ENCODE measurements around the gene IGSF11. TPM values are rescaled to one million over a fixed set of nuclear protein-coding genes. Genes with fewer than 3 reads are reported as not detected.

IGSF11 gene
- total and polyA plus RNA-seq, 4 experiments from 2014 or later = 0.22 to 0.44 TPM; not detected in 2

DNA sequence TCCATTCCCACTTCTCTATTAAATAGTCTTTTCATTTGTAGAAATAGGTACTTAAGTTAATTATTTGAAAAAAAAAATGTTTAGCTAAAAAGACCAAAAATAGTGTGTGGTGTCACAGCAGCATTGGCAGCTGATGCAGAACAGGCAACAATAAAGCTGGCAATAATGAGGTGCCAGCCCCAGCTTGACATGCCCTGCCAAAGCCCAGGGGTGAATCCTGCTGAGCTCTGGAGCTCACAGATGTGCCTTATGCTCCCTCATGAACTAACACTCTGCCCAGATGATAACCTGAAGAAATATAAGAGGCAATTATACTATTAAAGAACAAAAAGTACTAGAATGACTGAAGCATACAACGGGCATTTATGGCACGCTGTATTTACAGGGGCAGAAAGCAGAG lies 63.8 kb downstream of the IGSF11 start:
- Histone ChIP-seq H3K27me3 (ENCODE audit: insufficient read depth, low read length) (no peaks in the 10 kb centered on the region), H3K4me3 (ENCODE audit: low read length in 2 of 2) (no peak overlapping the region), H3K9me3 (ENCODE audit: control insufficient read depth in 1 of 2, low read length in 2 of 2) (no peaks in the 10 kb centered on the region), H3K4me1 (ENCODE audit: insufficient read depth, low read length) (no peaks in the 10 kb centered on the region), H3K36me3 (ENCODE audit: insufficient read depth, low read length) (no peaks in the 10 kb centered on the region), H3K27ac (ENCODE audit: low read depth, low read length) (no peak overlapping the region)
- ChIA-PET POLR2A (ENCODE audit: partially characterized antibody) (interaction anchor here (0.7 kb wide), 1 partner anchor 9 kb away, joined by 3 read pairs; no protein-coding TSS in a partner anchor), CTCF (ENCODE audit: partially characterized antibody) (interaction anchor here (1.1 kb wide), 1 partner anchor 64 kb away, joined by 5 read pairs; the partner anchor contains the start of gene IGSF11)
- Mint-ChIP-seq H3K36me3 (no peaks in the 10 kb centered on the region), H3K27ac (peak overlapping the region in 1 of 7 donors; percentile 32), H3K27me3 (peaks cover 0 to 1% of the 10 kb centered on the region in 2 donors), H3K4me1 (peaks cover 0 to 7% (median 3%) of the 10 kb centered on the region in 4 donors), H3K9me3 (no peaks in the 10 kb centered on the region), H3K4me3 (no peak overlapping the region)
- intact Hi-C loops (cut with micrococcal nuclease) = no loop called here
- DNase-seq = no peak

GRCh38 chr3:118968640-118969039 lies 66.0 kb downstream of the IGSF11 start:
- Mint-ChIP-seq H3K36me3 (no peaks in the 10 kb centered on the region), H3K9me3 (no peaks in the 10 kb centered on the region), H3K27me3 (peaks cover 0 to 1% of the 10 kb centered on the region in 2 donors), H3K4me3 (no peak overlapping the region), H3K27ac (no peak overlapping the region), H3K4me1 (peaks cover 0 to 1% (median under 1%) of the 10 kb centered on the region in 4 donors)
- Histone ChIP-seq H3K36me3 (ENCODE audit: insufficient read depth, low read length) (no peaks in the 10 kb centered on the region), H3K9me3 (ENCODE audit: control insufficient read depth in 1 of 2, low read length in 2 of 2) (no peaks in the 10 kb centered on the region), H3K27ac (ENCODE audit: low read depth, low read length) (no peak overlapping the region), H3K27me3 (ENCODE audit: insufficient read depth, low read length) (no peaks in the 10 kb centered on the region), H3K4me1 (ENCODE audit: insufficient read depth, low read length) (no peaks in the 10 kb centered on the region), H3K4me3 (ENCODE audit: low read length in 2 of 2) (no peak overlapping the region)
- no peak for DNase-seq
- intact Hi-C loops (cut with micrococcal nuclease) = no loop called here
- ChIA-PET POLR2A (ENCODE audit: partially characterized antibody) (no interaction called here), CTCF (ENCODE audit: partially characterized antibody) (interaction anchor here (1.3 to 3.2 kb wide), 2 partner anchors 84 to 86 kb away, joined by 3 to 11 read pairs; no protein-coding TSS in a partner anchor)

DNA sequence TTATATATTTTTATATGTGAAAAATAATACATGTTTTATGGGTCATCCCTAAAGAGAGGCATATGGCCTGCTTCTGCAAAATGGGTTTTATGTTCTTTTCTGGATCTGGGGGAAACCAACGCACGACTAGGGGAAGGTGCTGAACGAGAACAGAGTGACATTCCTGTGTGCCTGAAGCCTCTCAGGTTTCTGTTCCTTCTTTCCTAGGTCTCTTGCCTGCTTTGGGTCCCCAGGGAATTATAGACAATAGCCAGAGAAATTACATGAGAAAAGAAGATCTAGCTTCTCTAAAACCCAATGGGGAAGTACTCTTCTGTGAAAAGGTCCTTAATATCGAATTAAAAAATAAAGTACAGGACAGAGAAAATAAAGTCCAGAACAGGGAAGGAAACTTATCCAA lies 66.5 kb downstream of the IGSF11 start:
- Histone ChIP-seq H3K4me1 (ENCODE audit: insufficient read depth, low read length) (no peaks in the 10 kb centered on the region), H3K27me3 (ENCODE audit: insufficient read depth, low read length) (no peaks in the 10 kb centered on the region), H3K4me3 (ENCODE audit: low read length in 2 of 2) (no peak overlapping the region), H3K36me3 (ENCODE audit: insufficient read depth, low read length) (no peaks in the 10 kb centered on the region), H3K27ac (ENCODE audit: low read depth, low read length) (no peak overlapping the region), H3K9me3 (ENCODE audit: control insufficient read depth in 1 of 2, low read length in 2 of 2) (no peaks in the 10 kb centered on the region)
- Mint-ChIP-seq H3K4me1 (peaks cover 0 to 1% (median 0%) of the 10 kb centered on the region in 4 donors), H3K4me3 (no peak overlapping the region), H3K27me3 (peaks cover 0 to 1% of the 10 kb centered on the region in 2 donors), H3K27ac (no peak overlapping the region), H3K9me3 (no peaks in the 10 kb centered on the region), H3K36me3 (no peaks in the 10 kb centered on the region)
- no peak for DNase-seq
- intact Hi-C loops (cut with micrococcal nuclease) = no loop called here
- CTCF ChIA-PET (ENCODE audit: partially characterized antibody) = interaction anchor here (1.3 to 3.2 kb wide), 3 partner anchors 66 to 86 kb away, joined by 3 to 11 read pairs (median 4); no protein-coding TSS in a partner anchor
- POLR2A ChIA-PET (ENCODE audit: partially characterized antibody) = no interaction called here

GRCh38 chr3:118966700-118967099 lies 67.9 kb downstream of the IGSF11 start:
- H3K9me3 Mint-ChIP-seq = peaks cover 0 to 2% (median 0%) of the 10 kb centered on the region in 8 donors
- DNase-seq = no peak
- H3K36me3 Mint-ChIP-seq = no peaks in the 10 kb centered on the region
- no peaks in the 10 kb centered on the region for H3K36me3 ChIP-seq (ENCODE audit: insufficient read depth, low read length)
- H3K27ac ChIP-seq (ENCODE audit: low read depth, low read length) = no peak overlapping the region
- no peaks in the 10 kb centered on the region for H3K27me3 ChIP-seq (ENCODE audit: insufficient read depth, low read length)
- ChIA-PET POLR2A (ENCODE audit: partially characterized antibody) (no interaction called here), CTCF (ENCODE audit: partially characterized antibody) (interaction anchor here (0.6 to 3.2 kb wide), 3 partner anchors 67 to 131 kb away, joined by 4 to 11 read pairs (median 4); no protein-coding TSS in a partner anchor)
- intact Hi-C loops (cut with micrococcal nuclease) = no loop called here
- peaks cover 0 to 1% of the 10 kb centered on the region in 2 donors for H3K27me3 Mint-ChIP-seq
- H3K27ac Mint-ChIP-seq = no peak overlapping the region
- H3K4me3 Mint-ChIP-seq = no peak overlapping the region
- peaks cover 0 to 1% (median 0%) of the 10 kb centered on the region in 4 donors for H3K4me1 Mint-ChIP-seq
- no peak overlapping the region for H3K4me3 ChIP-seq (ENCODE audit: low read length in 2 of 2)
- H3K9me3 ChIP-seq (ENCODE audit: control insufficient read depth in 1 of 2, low read length in 2 of 2) = no peaks in the 10 kb centered on the region
- no peaks in the 10 kb centered on the region for H3K4me1 ChIP-seq (ENCODE audit: insufficient read depth, low read length)

DNA sequence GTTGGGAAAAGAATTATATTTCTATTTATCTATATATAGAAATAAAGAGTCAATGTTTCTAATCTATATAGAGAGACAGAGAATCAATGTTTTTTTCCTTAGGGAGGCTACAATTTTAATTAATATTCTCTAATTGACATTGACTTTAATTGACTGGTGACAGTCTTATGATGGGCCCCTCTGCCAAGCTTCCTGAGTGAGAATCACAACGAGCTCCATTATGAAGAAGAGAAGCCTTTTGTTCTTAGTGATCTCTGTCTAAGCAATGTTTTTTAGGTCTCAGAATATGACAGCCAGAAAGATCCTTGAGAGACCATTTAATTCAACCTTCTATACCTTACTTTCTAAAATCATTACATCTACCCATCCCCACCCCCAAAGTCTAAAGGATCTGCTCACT lies 70.9 kb downstream of the IGSF11 start:
- H3K9me3 ChIP-seq (ENCODE audit: control insufficient read depth in 1 of 2, low read length in 2 of 2) = no peaks in the 10 kb centered on the region
- no peak overlapping the region for H3K4me3 ChIP-seq (ENCODE audit: low read length in 2 of 2)
- intact Hi-C loops (cut with micrococcal nuclease) = no loop called here
- H3K4me1 ChIP-seq (ENCODE audit: insufficient read depth, low read length) = no peaks in the 10 kb centered on the region
- peaks cover 0 to 2% (median 0%) of the 10 kb centered on the region in 8 donors for H3K9me3 Mint-ChIP-seq
- no peaks in the 10 kb centered on the region for H3K4me1 Mint-ChIP-seq
- H3K36me3 ChIP-seq (ENCODE audit: insufficient read depth, low read length) = no peaks in the 10 kb centered on the region
- no peak overlapping the region for H3K4me3 Mint-ChIP-seq
- ChIA-PET CTCF (ENCODE audit: partially characterized antibody) (no interaction called here), POLR2A (ENCODE audit: partially characterized antibody) (no interaction called here)
- H3K27me3 Mint-ChIP-seq = peaks cover 0 to 1% of the 10 kb centered on the region in 2 donors
- no peaks in the 10 kb centered on the region for H3K27me3 ChIP-seq (ENCODE audit: insufficient read depth, low read length)
- DNase-seq = no peak
- no peak overlapping the region for H3K27ac Mint-ChIP-seq
- H3K27ac ChIP-seq (ENCODE audit: low read depth, low read length) = no peak overlapping the region
- no peaks in the 10 kb centered on the region for H3K36me3 Mint-ChIP-seq

DNA sequence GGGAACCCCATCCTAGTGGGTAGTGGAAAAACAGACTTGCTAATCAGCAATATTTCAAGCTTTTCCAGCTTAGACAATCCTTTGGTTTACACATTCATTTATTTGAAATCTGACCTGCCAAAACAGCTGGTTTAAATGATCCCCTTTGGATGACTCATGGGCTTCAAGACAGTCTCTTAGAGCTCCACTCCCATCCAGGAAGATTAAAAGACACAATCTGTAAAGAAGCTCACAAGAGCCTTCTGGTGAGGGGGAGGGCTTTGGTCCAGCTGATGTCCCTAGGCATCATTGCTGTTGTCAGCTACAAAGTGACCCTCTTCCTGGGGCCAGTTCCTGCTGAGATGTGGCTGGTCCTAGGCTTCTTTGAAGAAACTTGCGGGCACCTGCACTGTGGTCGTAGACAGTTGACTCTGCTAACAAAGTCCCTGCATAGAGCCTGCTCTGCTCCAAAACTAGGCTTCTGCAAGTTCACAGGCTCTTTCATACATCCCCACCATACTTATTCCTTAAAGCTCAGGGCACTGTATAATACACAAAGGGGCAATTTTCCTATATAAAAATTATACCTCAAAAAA lies 73.7 kb downstream of the IGSF11 start:
- H3K27ac Mint-ChIP-seq = no peak overlapping the region
- H3K36me3 Mint-ChIP-seq = no peaks in the 10 kb centered on the region
- Histone ChIP-seq H3K4me3 (ENCODE audit: low read length in 2 of 2) (no peak overlapping the region), H3K36me3 (ENCODE audit: insufficient read depth, low read length) (no peaks in the 10 kb centered on the region), H3K27me3 (ENCODE audit: insufficient read depth, low read length) (no peaks in the 10 kb centered on the region), H3K4me1 (ENCODE audit: insufficient read depth, low read length) (peaks cover 19% of the 10 kb centered on the region), H3K27ac (ENCODE audit: low read depth, low read length) (no peak overlapping the region), H3K9me3 (ENCODE audit: control insufficient read depth in 1 of 2, low read length in 2 of 2) (no peaks in the 10 kb centered on the region)
- no peak overlapping the region for H3K4me3 Mint-ChIP-seq
- CTCF ChIA-PET (ENCODE audit: partially characterized antibody) = interaction anchor here (1.0 to 2.5 kb wide), 2 partner anchors 74 to 77 kb away, joined by 3 to 6 read pairs; partner anchors contain the start of gene IGSF11
- POLR2A ChIA-PET (ENCODE audit: partially characterized antibody) = interaction anchor here (0.6 kb wide), 1 partner anchor 10 kb away, joined by 3 read pairs; no protein-coding TSS in a partner anchor
- intact Hi-C loops (cut with micrococcal nuclease) = no loop called here
- no peaks in the 10 kb centered on the region for H3K27me3 Mint-ChIP-seq
- H3K9me3 Mint-ChIP-seq = peaks cover 0 to 2% (median 0%) of the 10 kb centered on the region in 8 donors
- no peak for DNase-seq
- H3K4me1 Mint-ChIP-seq = peaks cover 12 to 20% (median 16%) of the 10 kb centered on the region in 4 donors

DNA sequence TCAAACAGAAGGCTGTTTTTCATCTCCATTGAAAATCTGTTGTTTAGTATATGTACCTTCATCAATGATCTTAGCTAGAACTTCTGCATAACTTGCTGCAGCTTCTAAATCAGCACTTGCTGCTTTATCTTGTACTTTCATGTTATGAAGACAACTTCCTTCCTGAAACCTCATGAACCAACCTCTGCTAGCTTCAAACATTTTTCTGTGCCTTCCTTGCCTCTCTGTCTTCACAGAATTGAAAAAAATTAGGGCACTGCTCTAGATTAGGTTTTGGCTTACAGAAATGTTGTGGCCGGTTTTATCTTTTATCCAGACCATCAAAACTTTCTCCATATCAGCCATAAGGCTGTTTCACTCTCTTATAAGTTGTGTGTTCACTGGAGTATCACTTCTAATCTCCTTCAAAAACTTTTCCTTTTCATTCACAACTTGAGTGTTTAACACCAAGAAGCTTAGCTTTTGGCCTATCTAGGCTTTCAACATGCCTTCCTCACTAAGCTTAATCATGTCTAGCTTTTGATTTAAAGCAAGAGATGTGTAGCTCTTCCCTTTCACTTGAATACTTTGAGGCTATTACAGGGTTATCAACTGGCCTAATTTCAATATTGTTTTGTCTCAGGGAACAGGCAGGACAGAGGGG lies 78.6 kb downstream of the IGSF11 start:
- Mint-ChIP-seq H3K27ac (peak overlapping the region; percentile 25 to 90 (median 70)), H3K36me3 (no peaks in the 10 kb centered on the region), H3K9me3 (no peaks in the 10 kb centered on the region), H3K27me3 (no peaks in the 10 kb centered on the region), H3K4me1 (peaks cover 22 to 46% (median 37%) of the 10 kb centered on the region in 4 donors), H3K4me3 (peak overlapping the region; percentile 2 to 62 (median 55))
- H3K4me1 ChIP-seq (ENCODE audit: insufficient read depth, low read length) = peaks cover 39% of the 10 kb centered on the region
- ChIA-PET POLR2A (ENCODE audit: partially characterized antibody) (interaction anchor here (0.8 to 1.0 kb wide), 3 partner anchors 14 to 508 kb away, joined by 3 to 4 read pairs (median 3); partner anchors contain the start of genes IGSF11 and TMEM39A), CTCF (ENCODE audit: partially characterized antibody) (interaction anchor here (0.8 to 2.5 kb wide), 4 partner anchors 14 to 78 kb away, joined by 3 to 20 read pairs (median 9); partner anchors contain the start of gene IGSF11)
- H3K27ac ChIP-seq (ENCODE audit: low read depth, low read length) = no peak overlapping the region
- DNase-seq = peak in 4 of 5 donors; percentile 50 to 57 (median 52)
- no peaks in the 10 kb centered on the region for H3K27me3 ChIP-seq (ENCODE audit: insufficient read depth, low read length)
- H3K4me3 ChIP-seq (ENCODE audit: low read length in 2 of 2) = no peak overlapping the region
- no peaks in the 10 kb centered on the region for H3K36me3 ChIP-seq (ENCODE audit: insufficient read depth, low read length)
- no peaks in the 10 kb centered on the region for H3K9me3 ChIP-seq (ENCODE audit: control insufficient read depth in 1 of 2, low read length in 2 of 2)
- intact Hi-C loops (cut with micrococcal nuclease) = loop anchor here (2.0 to 5.0 kb wide), 2 partner anchors 71 to 76 kb away; partner anchors contain the start of gene IGSF11

Measured in CD4-positive, alpha-beta memory T cell (primary cell).